WI38 (cell line): ENCODE results near the gene NAA40.

Experiments used
- H3K4me3 ChIP-seq: 2 replicates; pipeline ENCODE4 v1.5.1; 2011; ENCODE audit warnings: low read depth, mild to moderate bottlenecking, control low read depth, low read length
- CTCF ChIP-seq: IDR thresholded peaks from 2 replicates; pipeline ENCODE4 v1.5.1; 2012; ENCODE audit warnings: low read depth, mild to moderate bottlenecking, control low read depth, low read length

NAA40 gene

GRCh38 chr11:63912678-63913077 lies 26.1 kb upstream of the NAA40 start:
- no peak for TF ChIP-seq CTCF
- H3K4me3 ChIP-seq, result no peak overlapping the region

- no peak overlapping the region for H3K4me3 ChIP-seq
Observed at GRCh38 chr11:63913866-63914830, 24.7 kb upstream of the NAA40 start.

GRCh38 chr11:63914896-63915691 lies 23.7 kb upstream of the NAA40 start:
- no peak overlapping the region for H3K4me3 ChIP-seq
- no peak for TF ChIP-seq CTCF

More at GRCh38 chr11:63913866-63914830, 24.7 kb upstream of the NAA40 start:
- no peak for TF ChIP-seq CTCF

GRCh38 chr11:63915961-63916836 lies 22.6 kb upstream of the NAA40 start:
- TF ChIP-seq CTCF, result peak; percentile 45
- peak overlapping the region; percentile 61 for H3K4me3 ChIP-seq

- peak within 1 kb of the TSS; percentile 61 for H3K4me3 ChIP-seq
- no peak for TF ChIP-seq CTCF
Observed at GRCh38 chr11:63916837-63917691, 21.7 kb upstream of the NAA40 start, which contains the start of gene RCOR2. RCOR2 (minus strand) TSS chr11:63917164; CDS start chr11:63916456, 708 bp downstream.
